ENCODE results near the gene FHOD1.

The FHOD1 gene

DNA sequence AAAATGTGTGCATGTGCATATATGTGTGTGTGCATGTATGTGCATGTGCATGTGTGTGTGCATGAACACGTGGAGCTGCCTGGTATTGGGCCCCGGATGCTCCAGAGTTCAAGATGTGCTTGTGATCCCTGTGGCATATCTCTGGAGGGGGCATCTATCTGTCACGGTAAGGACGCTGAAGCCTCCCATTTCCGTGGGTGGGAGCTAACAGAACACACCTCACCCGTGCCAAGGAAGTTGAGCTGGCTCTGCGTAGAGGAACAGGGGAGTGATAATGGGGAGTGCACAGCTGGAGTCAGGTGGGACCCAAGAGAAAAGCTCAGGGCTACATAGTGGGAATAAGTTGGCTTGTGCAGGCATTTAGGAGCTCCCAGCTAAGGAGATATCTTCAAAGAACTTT is 35.6 kb downstream of the FHOD1 start (continued):
- no peak for TF ChIP-seq ZNF48 (tag by site-specific recombination; IDR thresholded peaks at IDR 0.05)
- no peak for TF ChIP-seq ATF2 (tag by site-specific recombination; IDR thresholded peaks at IDR 0.05; ENCODE audit: low read depth)

DNA sequence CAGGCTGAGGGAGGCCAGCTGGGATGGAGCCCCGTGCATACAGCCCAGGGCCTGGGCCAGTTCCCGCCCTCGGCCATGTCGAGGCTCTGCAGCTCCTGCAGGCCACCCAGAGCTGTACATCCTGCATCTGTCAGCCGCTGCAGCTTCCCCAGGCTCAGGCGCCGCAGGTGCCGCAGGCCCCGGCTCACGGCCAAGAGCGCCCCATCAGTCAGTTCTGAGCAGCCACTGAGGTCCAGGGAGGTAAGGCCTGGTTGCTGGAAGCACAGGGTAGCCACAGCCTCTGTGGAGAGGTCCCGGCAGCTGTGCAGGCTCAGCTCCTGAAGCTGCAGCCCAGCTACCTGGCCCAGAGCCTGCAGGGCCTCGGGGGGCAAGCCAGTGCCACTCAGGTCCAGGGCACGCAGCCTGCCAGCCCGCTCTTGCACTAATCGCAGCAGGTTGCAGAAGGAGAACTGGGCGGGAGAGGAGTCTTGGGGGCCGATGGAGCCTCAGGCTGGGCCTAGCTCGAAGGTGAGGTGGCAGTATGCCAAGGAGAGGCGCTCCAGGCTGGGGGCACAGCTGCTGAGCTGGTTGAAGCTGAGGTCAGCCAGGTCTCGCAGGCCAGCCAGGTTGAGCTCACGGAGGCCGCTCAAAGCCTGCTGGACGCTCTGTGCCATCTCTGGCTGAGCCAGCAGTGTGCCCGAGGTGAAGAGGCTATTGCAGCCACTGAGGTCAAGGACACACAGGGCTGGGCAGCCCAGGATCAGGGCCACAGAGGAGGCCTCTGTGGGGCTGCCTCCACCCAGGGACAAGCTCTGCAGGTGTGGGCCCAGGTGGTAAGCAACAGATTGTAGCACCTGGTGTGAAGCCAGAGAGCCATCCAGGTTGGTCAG is 37.0 kb downstream of the FHOD1 start:
- Histone ChIP-seq H3K4me3 (ENCODE audit: low read depth, low read length) (no peak overlapping the region), H3K9me3 (ENCODE audit: control insufficient read depth, insufficient read depth, low read depth, low read length) (no peaks in the 10 kb centered on the region), H3K36me3 (ENCODE audit: control insufficient read depth in 2 of 2, insufficient read depth in 1 of 2, low read length in 2 of 2) (peaks cover 0 to 15% of the 10 kb centered on the region in 2 experiments; a peak in 2 of 3 replicates), H3K4me1 (ENCODE audit: control insufficient read depth, insufficient read depth, low read length) (no peaks in the 10 kb centered on the region), H3K27ac (ENCODE audit: extremely low read depth, low read depth, low read length) (no peak overlapping the region)
- POLR2A ChIA-PET, result interaction anchor here (0.9 to 1.4 kb wide), 2 partner anchors 12 to 16 kb away, joined by 3 to 5 read pairs; partner anchors contain the start of gene TMEM208
- CTCF ChIA-PET, result no interaction called here
- TF ChIP-seq ZBTB6 (tag by site-specific recombination; IDR thresholded peaks at IDR 0.05) (no peak), ZSCAN23 (tag by site-specific recombination; IDR thresholded peaks at IDR 0.05) (no peak), GFI1B (tag by site-specific recombination; IDR thresholded peaks at IDR 0.05) (no peak), ZNF561 (tag by site-specific recombination; IDR thresholded peaks at IDR 0.05; ENCODE audit: borderline replicate concordance) (no peak), KLF10 (tag by site-specific recombination; IDR thresholded peaks at IDR 0.05) (no peak), ZNF280C (tag by site-specific recombination; IDR thresholded peaks at IDR 0.05) (no peak), OVOL3 (tag by site-specific recombination; IDR thresholded peaks at IDR 0.05) (no peak), ZNF707 (tag by site-specific recombination; IDR thresholded peaks at IDR 0.05) (no peak), ZNF426 (tag by site-specific recombination; IDR thresholded peaks at IDR 0.05) (no peak), ZNF121 (tag by site-specific recombination; IDR thresholded peaks at IDR 0.05) (no peak), ZNF398 (tag by site-specific recombination; IDR thresholded peaks at IDR 0.05) (no peak)

- CTCF ChIA-PET, result no interaction called here
- no peak for TF ChIP-seq ZBTB48 (tag by site-specific recombination; IDR thresholded peaks at IDR 0.05)
- TF ChIP-seq, protein P1, sequence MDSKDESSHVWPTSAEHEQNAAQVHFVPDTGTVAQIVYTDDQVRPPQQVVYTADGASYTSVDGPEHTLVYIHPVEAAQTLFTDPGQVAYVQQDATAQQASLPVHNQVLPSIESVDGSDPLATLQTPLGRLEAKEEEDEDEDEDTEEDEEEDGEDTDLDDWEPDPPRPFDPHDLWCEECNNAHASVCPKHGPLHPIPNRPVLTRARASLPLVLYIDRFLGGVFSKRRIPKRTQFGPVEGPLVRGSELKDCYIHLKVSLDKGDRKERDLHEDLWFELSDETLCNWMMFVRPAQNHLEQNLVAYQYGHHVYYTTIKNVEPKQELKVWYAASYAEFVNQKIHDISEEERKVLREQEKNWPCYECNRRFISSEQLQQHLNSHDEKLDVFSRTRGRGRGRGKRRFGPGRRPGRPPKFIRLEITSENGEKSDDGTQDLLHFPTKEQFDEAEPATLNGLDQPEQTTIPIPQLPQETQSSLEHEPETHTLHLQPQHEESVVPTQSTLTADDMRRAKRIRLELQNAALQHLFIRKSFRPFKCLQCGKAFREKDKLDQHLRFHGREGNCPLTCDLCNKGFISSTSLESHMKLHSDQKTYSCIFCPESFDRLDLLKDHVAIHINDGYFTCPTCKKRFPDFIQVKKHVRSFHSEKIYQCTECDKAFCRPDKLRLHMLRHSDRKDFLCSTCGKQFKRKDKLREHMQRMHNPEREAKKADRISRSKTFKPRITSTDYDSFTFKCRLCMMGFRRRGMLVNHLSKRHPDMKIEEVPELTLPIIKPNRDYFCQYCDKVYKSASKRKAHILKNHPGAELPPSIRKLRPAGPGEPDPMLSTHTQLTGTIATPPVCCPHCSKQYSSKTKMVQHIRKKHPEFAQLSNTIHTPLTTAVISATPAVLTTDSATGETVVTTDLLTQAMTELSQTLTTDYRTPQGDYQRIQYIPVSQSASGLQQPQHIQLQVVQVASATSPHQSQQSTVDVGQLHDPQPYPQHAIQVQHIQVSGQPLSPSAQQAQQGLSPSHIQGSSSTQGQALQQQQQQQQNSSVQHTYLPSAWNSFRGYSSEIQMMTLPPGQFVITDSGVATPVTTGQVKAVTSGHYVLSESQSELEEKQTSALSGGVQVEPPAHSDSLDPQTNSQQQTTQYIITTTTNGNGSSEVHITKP (tag by site-specific recombination; IDR thresholded peaks at IDR 0.05), result peak; percentile 38
- no peak for TF ChIP-seq ZNF560 (tag by site-specific recombination; IDR thresholded peaks at IDR 0.05; ENCODE audit: borderline replicate concordance)
- TF ChIP-seq ZNF707 (tag by site-specific recombination; IDR thresholded peaks at IDR 0.05), result no peak
Observed at GRCh38 chr16:67209565-67209964, 37.7 kb downstream of the FHOD1 start.

More at GRCh38 chr16:67209565-67209964, 37.7 kb downstream of the FHOD1 start:
- Histone ChIP-seq H3K4me1 (ENCODE audit: control insufficient read depth, insufficient read depth, low read length) (no peaks in the 10 kb centered on the region), H3K36me3 (ENCODE audit: control insufficient read depth in 2 of 2, insufficient read depth in 1 of 2, low read length in 2 of 2) (peaks cover 0 to 15% of the 10 kb centered on the region in 2 experiments; a peak in 2 of 3 replicates), H3K27ac (ENCODE audit: extremely low read depth, low read depth, low read length) (no peak overlapping the region), H3K4me3 (ENCODE audit: low read depth, low read length) (no peak overlapping the region), H3K9me3 (ENCODE audit: control insufficient read depth, insufficient read depth, low read depth, low read length) (no peaks in the 10 kb centered on the region)
- POLR2A ChIA-PET, result interaction anchor here (1.4 to 2.4 kb wide), 3 partner anchors 11 to 17 kb away, joined by 4 to 8 read pairs (median 5); partner anchors contain the start of gene TMEM208

Measured in HEK293 (cell line).